Measurements from ENCODE around the gene B3GALT4.
"Not testable (repeated sequence)": the region's sequence is repeated elsewhere in the genome, so short reads cannot be mapped to it uniquely, and the experiment has no call there.

Gene B3GALT4

DNA sequence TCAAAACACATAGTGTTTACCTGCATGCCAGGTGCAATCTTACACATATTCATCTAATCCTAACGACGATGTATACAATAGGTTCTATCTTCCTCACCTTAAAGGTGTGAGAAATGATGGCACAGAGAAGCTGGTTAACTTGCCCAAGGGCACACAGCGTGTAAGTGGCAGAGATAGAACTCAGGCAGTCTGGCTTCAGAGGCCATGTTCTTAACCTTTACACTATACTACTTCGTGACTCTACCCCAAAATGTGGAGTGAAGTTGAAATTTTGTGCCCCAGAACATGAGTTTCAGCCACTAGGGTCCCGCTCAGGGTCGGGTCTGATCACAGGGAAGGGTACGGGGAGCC, 5.8 kb upstream of the B3GALT4 start:
- Histone ChIP-seq H3K27me3 (no peaks in the 10 kb centered on the region), H3K4me3 (peak overlapping the region; percentile 81), H4K20me1 (peaks cover 40% of the 10 kb centered on the region), H3K4me1 (peaks cover 49% of the 10 kb centered on the region), H3K27ac (peak overlapping the region; percentile 96), H3K9me3 (no peaks in the 10 kb centered on the region), H3K9ac (peak overlapping the region; percentile 98), H3K4me2 (peak overlapping the region; percentile 69), H3K36me3 (peaks cover 76% of the 10 kb centered on the region)
- TF ChIP-seq Cebpa-rat (IDR thresholded peaks at IDR 0.05): no peak

DNA sequence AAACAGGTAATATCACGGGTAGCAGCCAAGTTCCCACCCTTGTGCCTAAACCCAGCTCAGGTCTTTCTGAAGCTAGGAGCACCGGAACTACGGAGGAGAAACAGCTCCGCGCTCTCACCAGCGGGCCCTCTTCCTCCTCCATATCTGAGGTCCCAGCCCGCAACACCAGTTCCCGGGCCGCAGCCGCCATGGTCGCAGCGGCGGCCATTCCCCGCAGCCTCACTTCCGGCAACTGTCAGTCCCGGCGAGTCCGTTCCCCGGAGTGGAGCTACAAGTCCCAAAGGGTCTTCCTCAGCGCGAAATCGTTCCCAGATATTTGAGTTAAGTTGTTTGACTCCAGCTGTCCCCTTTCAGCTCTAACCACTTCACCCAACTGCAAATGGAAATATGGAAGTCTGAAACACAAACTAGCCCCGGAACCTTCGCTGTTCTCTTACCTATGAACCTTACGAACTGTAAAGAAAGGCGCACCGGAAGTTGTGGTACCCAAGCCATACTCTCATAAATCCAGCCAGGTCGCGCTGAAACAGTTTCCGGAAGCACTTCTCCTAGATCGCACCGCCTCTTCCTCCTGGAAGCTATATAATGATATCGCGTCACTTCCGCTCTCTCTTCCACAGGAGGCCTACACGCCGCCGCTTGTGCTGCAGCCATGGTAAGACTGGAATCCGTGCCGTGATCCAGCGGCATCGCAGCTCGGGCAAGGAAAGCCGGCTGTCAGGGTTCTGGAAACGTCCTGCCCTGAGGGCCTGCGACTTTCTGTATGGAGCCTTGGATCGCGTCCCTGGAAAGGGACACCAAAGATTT, 5.3 kb upstream of the B3GALT4 start, which contains the start of the genes RPS18 and VPS52:
Gene RPS18 (plus strand): TSS at position 608 of the 807 bp plus-strand sequence. CDS start 45 bp downstream, at position 653.
Gene VPS52 (minus strand): TSS at position 409 of the 807 bp plus-strand sequence. CDS start 201 bp downstream, at position 208.
- peak within 1 kb of the TSS; percentile 98 for H3K9ac ChIP-seq
- no peak for TF ChIP-seq Cebpa-rat (IDR thresholded peaks at IDR 0.05)
- peaks cover 76% of the 10 kb centered on the region for H3K36me3 ChIP-seq
- peak within 1 kb of the TSS; percentile 99 for H3K4me2 ChIP-seq
- no peaks in the 10 kb centered on the region for H3K27me3 ChIP-seq
- peak within 1 kb of the TSS; percentile 96 for H3K27ac ChIP-seq
- H3K4me1 ChIP-seq: peaks cover 54% of the 10 kb centered on the region
- peaks cover 46% of the 10 kb centered on the region for H4K20me1 ChIP-seq
- peak within 1 kb of the TSS; percentile 81 for H3K4me3 ChIP-seq
- H3K9me3 ChIP-seq: no peaks in the 10 kb centered on the region

DNA sequence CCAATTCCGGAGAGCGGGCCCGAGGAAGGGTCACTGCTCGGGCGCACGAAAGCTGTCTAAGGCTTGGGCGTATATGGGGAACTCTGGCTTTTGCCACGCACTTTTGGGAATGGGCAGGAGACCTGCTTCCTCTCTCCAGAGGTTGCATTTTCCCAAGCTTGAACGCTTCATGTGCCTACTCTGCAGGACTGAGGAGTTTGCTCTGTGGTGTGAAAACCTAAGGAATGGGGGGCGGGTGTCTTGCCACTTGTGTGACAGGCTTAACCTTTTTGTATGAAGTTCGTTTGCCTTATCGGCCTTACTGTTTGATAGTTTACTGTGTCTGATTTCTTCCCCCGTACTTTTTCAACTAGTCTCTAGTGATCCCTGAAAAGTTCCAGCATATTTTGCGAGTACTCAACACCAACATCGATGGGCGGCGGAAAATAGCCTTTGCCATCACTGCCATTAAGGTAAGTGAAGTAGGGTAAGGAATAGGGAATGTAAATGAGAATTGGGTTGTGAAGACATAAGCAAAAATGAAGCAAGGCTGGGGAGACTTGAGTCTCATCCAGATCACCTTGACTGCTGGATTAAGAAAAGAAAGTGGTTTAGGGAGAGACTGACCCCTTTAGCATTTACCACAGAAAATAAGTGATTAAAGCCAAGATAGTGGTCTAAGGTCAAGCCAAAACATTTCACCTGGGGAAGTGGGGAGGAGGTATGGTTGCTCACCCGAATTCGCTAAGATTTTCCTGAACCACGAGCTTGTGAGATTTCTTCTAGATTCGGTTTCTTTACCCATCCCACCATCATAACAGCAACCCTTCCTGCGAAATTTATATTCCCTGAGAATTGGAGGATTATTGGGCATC, 4.4 kb upstream of the B3GALT4 start:
- Histone ChIP-seq H3K4me3 (peak overlapping the region; percentile 81), H3K27ac (peak overlapping the region; percentile 96), H4K20me1 (peaks cover 48% of the 10 kb centered on the region), H3K36me3 (peaks cover 70% of the 10 kb centered on the region), H3K9ac (peak overlapping the region; percentile 98), H3K4me1 (peaks cover 55% of the 10 kb centered on the region), H3K9me3 (no peaks in the 10 kb centered on the region), H3K27me3 (no peaks in the 10 kb centered on the region), H3K4me2 (peak overlapping the region; percentile 99)
- TF ChIP-seq Cebpa-rat (IDR thresholded peaks at IDR 0.05): no peak

DNA sequence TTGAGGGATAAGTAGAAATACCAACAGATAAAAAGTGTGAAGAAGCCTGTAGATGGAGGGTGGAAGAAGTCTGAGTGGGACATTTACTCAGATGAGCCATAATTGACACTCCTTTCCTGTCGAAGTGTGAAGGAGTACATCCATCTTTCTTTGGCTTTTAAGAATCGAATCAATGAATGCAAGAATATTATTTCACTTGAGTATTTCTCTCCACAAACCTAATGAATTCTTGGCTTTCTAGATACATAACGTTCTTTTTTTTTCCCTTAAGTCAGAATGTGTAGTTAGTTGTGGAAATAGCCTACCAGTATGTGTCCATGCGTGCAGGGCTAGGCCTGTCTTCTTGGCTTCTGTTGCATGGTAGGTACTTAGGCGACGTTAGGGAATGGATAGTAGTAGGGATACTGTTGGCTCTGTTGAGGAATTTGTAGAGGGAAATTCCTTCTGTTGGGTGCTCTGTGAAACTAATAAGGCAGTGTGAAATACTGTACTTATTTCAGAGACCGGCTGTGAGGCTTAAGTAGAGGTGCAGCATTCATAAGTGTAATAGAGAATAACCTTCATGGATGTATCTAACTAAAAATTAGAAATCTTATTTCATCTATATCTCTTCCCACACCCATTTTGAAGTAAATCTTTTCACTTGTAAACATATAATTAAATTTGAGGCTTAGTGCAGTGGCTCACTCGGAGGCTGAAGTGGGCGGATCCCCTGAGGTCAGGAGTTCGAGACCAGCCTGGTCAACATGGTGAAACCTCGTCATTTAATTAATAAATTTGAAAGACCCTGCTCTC, 3.6 kb upstream of the B3GALT4 start:
- no peaks in the 10 kb centered on the region for H3K27me3 ChIP-seq
- peak overlapping the region; percentile 96 for H3K27ac ChIP-seq
- H4K20me1 ChIP-seq: peaks cover 52% of the 10 kb centered on the region
- no peak for TF ChIP-seq Cebpa-rat (IDR thresholded peaks at IDR 0.05)
- peaks cover 63% of the 10 kb centered on the region for H3K4me1 ChIP-seq
- H3K4me2 ChIP-seq: peak overlapping the region; percentile 99
- H3K9me3 ChIP-seq: no peaks in the 10 kb centered on the region
- peak overlapping the region; percentile 81 for H3K4me3 ChIP-seq
- peaks cover 64% of the 10 kb centered on the region for H3K36me3 ChIP-seq
- H3K9ac ChIP-seq: peak overlapping the region; percentile 98

DNA sequence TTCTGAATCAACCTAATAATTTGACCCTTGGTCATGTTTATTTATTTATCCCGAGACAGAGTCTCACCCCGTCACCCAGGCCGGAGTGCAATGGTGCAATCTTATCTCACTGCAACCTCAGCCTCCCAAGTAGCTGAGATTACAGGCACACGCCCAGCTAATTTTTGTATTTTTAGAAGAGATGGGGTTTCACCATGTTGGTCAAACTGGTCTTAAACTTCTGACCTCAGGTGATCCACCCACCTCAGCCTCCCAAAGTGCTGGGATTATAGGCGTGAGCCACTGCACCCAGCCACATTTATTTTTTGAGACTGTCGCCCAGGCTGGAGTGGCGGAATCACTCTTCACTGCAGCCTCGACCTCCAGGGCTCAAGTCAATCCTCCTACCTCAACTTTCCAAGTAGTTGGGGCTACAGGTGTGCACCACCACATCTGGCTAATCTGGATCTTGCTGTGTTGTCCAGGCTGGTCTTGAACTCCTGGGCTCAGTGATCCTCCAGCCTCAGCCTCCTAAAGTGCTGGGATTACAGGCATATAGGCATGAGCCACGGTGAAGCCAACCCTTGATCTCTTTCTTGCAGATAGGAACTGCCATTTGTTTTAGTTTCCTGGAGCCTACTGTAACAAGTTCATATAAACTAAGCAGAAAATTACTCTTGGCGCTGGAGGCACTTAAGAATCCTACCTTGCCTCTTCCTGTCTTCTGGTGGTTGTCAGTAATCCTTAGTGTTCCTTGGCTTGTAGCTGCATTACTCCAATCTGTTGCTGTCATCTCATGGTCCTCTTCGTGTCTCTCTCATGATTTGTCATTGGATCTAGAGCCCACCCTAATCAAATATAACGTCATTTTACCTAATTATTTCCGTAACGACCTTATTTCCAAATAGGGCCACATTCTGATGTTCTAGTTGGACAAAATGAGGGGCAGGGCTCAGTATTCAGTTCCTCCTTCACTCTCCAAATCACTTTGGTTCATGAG, 2.7 kb upstream of the B3GALT4 start:
- Histone ChIP-seq H3K9me3 (no peaks in the 10 kb centered on the region), H3K9ac (peak overlapping the region; percentile 98), H4K20me1 (peaks cover 61% of the 10 kb centered on the region), H3K27me3 (no peaks in the 10 kb centered on the region), H3K4me3 (peak overlapping the region; percentile 81), H3K4me2 (peak overlapping the region; percentile 99), H3K36me3 (peaks cover 64% of the 10 kb centered on the region), H3K4me1 (peaks cover 72% of the 10 kb centered on the region), H3K27ac (peak overlapping the region; percentile 96)
- no peak for TF ChIP-seq Cebpa-rat (IDR thresholded peaks at IDR 0.05)

DNA sequence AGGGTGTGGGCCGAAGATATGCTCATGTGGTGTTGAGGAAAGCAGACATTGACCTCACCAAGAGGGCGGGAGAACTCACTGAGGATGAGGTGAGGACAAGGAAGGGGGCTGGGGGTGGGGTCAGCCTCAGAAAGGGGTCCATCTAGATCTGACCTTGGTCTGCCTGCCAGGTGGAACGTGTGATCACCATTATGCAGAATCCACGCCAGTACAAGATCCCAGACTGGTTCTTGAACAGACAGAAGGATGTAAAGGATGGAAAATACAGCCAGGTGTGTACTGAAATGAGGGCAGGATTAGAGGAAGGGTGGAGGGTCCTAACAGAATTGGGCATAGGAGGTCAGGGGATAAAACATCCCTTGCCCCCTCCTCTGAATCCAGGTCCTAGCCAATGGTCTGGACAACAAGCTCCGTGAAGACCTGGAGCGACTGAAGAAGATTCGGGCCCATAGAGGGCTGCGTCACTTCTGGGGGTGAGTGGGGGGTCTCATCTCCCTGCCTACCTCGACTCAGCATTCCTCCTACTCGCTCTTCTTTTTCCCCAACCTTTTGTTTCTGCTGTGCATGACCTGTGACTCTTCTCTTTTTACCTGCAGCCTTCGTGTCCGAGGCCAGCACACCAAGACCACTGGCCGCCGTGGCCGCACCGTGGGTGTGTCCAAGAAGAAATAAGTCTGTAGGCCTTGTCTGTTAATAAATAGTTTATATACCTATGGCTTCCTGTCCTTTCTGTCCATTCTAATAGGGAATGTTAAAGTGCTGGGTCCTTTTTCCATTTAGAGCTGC, 935 bp upstream of the B3GALT4 start:
- Histone ChIP-seq H3K4me1 (peaks cover 76% of the 10 kb centered on the region), H4K20me1 (peaks cover 79% of the 10 kb centered on the region), H3K4me3 (peak overlapping the region; percentile 81), H3K36me3 (peaks cover 73% of the 10 kb centered on the region), H3K27ac (peak overlapping the region; percentile 89), H3K9ac (peak overlapping the region; percentile 98), H3K4me2 (peak overlapping the region; percentile 99)
- not testable (repeated sequence) for H3K9me3 ChIP-seq, H3K27me3 ChIP-seq

DNA sequence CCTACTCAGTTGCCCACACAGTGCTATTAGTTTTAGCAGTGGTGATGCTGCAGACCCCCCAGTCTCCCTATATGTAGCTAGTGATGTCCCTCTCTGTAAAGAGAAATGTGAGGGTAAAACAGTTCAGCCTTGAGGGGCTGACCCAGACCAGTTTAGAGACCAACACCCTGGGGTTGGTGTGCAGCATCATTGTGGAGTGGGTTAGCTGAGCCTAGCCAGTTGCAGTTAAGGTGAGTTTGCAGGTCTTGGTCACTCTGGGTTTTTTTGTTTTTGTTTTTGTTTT, 401 bp upstream of the B3GALT4 start:
- Histone ChIP-seq H3K4me2 (peak overlapping the region; percentile 99), H3K27me3 (no peaks in the 10 kb centered on the region), H3K36me3 (peaks cover 78% of the 10 kb centered on the region), H4K20me1 (peaks cover 84% of the 10 kb centered on the region), H3K4me1 (peaks cover 76% of the 10 kb centered on the region), H3K4me3 (peak overlapping the region; percentile 81), H3K9me3 (no peaks in the 10 kb centered on the region), H3K27ac (peak overlapping the region; percentile 89), H3K9ac (peak overlapping the region; percentile 98)
- TF ChIP-seq Cebpa-rat (IDR thresholded peaks at IDR 0.05): no peak

All from BLaER1 (cell line).